Measurements from ENCODE around the gene WDR91.
"Not testable (repeated sequence)": the region's sequence is repeated elsewhere in the genome, so short reads cannot be mapped to it uniquely, and the experiment has no call there.

Gene WDR91

DNA sequence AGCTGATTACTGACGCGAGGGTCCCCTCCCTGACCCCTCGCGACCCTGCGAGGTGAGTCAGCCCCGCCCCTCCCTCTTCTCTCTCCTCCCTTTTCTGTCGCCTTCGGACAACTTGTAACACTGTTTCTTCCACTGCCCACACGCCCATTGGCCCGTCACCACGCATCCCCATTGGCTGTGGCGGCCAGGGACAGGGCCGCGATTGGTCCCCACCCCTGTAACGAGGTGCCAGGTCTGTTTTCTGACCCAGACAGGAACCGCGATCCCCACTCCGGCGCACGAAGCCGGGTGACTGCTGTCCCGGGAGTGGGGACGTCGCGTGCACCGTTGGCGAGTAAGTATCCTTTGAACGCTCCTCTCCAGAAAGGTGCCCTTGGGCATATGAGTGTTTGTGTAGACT is 22.2 kb upstream of the WDR91 start, which contains the start of gene STRA8:
TSS of gene STRA8 (plus strand) at position 269 of the 400 bp plus-strand sequence. CDS start 6,687 bp downstream, outside the sequence.
- no peak for DNase-seq (ENCODE audit: low read depth)

- DNase-seq (ENCODE audit: low read depth), result no peak
Measured at GRCh38 chr7:135232720-135233119, 21.4 kb upstream of the WDR91 start.

GRCh38 chr7:135232087-135232486 is 20.8 kb upstream of the WDR91 start:
- no peak for DNase-seq (ENCODE audit: low read depth)

DNA sequence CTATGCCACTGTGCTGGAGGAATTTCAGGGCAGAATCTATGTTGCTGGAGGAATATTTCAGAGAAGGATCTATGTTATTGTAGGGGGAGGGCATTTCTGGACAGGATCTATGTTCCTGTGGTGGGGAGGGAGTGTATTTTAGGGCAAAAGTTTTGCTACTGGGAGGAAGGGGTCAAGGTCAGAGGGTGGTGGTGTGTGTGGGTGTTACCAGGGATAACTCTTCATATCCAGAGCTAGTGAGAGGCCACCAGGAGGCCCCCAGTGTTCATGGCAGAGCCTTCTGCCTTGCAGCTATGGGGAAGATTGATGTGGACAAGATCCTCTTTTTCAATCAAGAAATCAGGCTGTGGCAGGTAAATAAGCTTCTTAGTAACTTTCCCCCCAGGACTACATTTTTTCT is 20.4 kb upstream of the WDR91 start:
- no peak for DNase-seq (ENCODE audit: low read depth)

DNA sequence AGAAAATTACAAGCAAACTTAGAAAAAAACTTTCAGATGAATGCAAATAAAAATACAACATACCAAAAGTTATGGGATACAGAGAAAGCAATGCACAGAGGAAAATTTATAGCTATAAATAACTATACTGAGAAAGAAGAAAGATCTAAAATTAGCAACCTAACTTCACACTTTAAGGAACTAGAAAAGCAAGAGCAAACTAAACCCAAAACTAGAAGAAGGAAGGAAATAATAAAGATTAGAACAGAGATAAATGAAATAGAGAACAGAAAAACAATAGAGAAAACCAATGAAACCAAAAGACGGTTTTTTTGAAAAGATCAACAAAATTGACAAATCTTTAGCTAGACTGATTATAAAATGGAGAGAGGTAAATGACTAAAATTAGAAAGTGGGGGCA is 12.7 kb upstream of the WDR91 start:
- no peak for DNase-seq (ENCODE audit: low read depth)

- DNase-seq (ENCODE audit: low read depth), result no peak
Measured at GRCh38 chr7:135217645-135218509, 6.6 kb upstream of the WDR91 start.

DNA sequence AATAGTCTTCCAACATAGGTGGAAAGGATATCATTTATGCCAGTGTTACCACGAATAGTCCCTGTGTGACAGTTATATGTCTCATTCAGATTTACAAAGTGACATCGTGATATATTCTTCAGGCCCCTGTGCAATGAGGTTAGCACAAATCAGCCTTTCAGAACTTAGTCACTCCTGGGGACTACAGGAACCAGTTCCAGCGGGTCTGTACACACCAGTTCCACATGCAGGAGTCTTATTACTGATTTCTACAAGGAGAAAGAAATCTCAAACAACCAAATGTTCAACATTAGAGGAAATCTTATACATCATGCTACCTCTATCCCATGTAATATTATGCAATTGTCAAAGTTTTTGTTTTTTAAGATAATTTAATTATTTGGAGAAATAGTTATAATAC is 4.4 kb upstream of the WDR91 start:
- DNase-seq (ENCODE audit: low read depth), result no peak

DNA sequence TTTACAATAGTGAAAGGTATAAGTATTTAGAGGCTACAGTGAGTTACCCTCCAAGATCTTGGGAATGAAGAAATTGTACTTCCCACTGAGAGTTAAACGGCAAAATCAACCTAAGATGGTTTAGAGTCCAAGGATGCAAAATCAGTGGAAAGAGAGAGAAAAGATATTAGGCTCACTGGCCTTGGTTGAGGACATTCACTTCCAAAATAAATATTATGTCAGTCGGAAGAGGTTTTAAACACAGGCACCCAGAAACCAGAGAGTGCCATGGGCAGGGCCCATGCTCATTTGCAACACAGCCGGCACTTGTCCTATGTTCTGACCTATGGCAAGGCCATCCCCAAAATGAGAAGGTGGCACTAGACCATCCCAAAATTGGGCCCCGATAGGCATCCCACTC is 3.9 kb upstream of the WDR91 start:
- DNase-seq (ENCODE audit: low read depth), result no peak

DNA sequence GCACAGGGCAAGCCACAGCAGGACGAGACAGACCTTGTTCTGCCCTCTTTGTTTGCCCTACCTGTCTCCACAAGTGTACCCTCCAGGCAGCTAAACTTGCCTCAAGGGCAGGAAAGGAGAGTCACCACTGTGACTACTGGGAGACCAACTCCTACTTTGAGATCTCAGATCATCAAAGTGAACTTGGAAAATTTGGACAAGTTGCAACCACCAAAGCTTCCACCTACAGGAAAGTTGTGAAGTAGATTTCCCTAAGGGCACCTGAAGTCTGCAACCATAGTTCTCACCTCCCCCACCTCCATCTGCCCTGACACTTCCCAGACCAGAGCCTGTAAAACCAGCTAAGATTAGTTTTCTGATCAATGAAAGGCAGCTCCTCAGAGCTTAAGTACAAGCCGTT is 2.5 kb upstream of the WDR91 start:
- DNase-seq (ENCODE audit: low read depth), result no peak

DNA sequence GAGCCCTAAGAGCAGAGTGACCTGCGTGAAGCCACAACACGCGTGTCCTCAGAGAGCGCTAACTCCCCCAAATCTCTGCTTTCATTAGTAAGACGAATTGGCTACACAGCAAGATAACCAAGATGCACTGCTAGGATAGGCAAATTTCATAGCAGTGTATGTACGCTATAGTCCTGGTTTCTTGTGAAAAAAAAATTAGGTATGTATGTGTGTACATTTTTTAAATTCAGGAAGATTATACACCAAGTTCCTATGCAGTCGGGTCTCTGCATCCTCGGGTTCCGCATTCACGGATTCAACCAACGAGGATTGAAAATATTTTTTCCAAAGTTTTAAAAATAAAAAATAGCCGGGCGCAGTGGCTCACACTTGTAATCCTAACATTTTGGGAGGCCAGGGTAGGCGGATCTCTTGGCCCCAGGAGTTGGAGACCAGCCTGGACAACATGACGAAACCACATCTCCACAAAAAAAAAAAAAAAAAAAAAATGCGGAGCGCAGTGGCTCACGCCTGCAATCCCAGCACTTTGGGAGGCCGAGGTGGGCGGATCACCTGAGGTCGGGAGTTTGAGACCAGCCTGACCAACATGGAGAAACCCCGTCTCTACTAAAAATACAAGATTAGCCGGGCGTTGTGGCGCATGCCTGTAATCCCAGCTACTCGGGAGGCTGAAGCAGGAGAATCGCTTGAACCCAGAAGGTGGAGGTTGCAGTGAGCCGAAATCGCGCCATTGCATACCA is 790 bp upstream of the WDR91 start:
- not testable (repeated sequence) for DNase-seq (ENCODE audit: low read depth)

GRCh38 chr7:135210888-135211178 is 493 bp downstream of the WDR91 start:
- no peak for DNase-seq (ENCODE audit: low read depth)

GRCh38 chr7:135209225-135209834 is 2.0 kb downstream of the WDR91 start:
- DNase-seq (ENCODE audit: low read depth), result no peak

- DNase-seq (ENCODE audit: low read depth), result no peak
Measured at GRCh38 chr7:135208102-135208793, 3.1 kb downstream of the WDR91 start.

GRCh38 chr7:135207406-135208101 is 3.8 kb downstream of the WDR91 start:
- DNase-seq (ENCODE audit: low read depth), result no peak

DNA sequence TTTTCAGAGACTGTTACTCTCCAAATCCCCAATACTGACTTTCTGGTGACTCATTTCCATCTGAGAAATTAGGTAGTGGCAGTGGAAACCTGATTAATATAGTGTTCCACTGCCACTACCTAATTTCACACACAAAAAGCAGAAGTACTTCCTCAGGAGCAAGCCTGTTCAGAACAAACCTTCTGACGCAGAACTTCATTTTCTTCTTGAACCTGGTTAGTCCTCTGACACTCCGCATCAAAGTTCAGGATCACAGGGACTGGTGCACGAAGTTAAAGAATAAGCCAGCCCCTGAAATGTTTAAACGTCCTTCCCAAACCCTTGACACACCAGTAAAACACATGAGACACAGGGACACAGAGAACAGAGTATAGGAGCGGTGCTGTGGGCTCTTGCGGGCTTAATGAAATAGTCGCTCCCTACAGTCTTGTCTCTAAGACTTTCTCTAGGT is 4.4 kb downstream of the WDR91 start:
- DNase-seq (ENCODE audit: low read depth), result no peak

DNA sequence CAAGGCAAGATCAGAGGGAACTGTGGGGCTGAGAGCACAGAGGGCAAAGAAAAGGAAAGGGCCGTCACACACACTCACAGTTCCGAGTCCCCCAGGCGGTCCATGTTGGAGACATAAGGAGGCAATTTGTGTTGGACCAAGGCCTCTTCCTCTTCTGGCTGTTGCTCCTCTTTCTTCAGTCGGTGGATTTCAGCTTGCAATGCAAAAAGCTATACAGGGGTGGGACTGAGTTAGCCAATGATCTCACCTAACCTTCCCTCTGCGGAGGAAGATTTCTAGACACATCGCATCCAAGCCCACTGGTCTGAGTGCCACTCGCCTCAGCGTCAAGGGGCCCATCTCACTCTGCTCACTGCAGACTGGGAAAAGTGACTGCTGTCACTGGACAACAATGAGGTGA is 5.5 kb downstream of the WDR91 start:
- DNase-seq (ENCODE audit: low read depth), result no peak

DNA sequence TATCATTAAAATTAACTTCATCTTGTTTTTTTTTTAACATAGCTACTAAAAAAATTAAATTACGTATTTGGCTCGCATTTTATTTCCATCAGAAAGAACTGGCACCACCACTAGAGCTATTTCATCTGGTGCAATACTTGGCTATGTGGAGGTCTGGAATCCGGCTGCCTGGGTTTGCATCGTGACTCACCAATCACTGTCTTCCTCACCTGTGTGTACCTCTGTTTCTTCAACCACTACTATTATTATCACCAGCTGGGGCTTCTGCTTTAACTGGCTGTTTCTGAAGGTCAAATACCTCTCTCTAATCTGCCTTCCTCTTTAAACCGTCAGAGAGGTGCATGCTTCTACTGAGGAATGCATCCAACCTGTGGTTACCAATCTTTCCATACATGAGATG is 6.5 kb downstream of the WDR91 start:
- no peak for DNase-seq (ENCODE audit: low read depth)

GRCh38 chr7:135204341-135204749 is 7.0 kb downstream of the WDR91 start:
- no peak for DNase-seq (ENCODE audit: low read depth)

- DNase-seq (ENCODE audit: low read depth), result no peak
Measured at GRCh38 chr7:135201350-135201749, 10.0 kb downstream of the WDR91 start.

- no peak for DNase-seq (ENCODE audit: low read depth)
Measured at GRCh38 chr7:135200821-135201331, 10.4 kb downstream of the WDR91 start.

DNA sequence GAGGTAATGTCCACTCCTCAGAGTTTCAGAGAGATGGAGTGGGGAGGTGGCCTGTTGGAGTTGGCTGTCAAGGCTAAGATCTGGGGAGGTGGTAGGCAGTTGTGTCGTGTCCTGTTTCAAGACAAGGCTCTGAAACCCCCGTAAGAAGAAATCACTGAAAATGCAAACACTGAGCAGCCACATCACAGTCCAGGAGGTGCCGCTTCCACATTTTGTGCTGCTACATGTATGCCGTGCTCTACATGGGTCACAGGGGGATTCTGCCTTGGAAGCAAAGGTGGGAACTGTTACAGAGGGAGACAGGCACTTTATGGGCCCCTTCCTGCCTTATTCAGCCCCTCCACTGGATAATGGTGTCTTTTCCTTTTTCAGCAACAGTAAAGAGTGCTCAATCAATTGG is 11.9 kb downstream of the WDR91 start:
- no peak for DNase-seq (ENCODE audit: low read depth)

Measured in stimulated activated CD8-positive, alpha-beta memory T cell treated with anti-CD3 and anti-CD28 coated beads, Interleukin-12 subunit alpha, Interleukin-12 subunit beta, amount 100 ng/mL, for 1 hour (primary cell).